Erythroblast (primary cell): ENCODE measurements around the gene ZNF385D.

Source experiments
- GATA1 ChIP-seq: IDR thresholded peaks from 2 replicates; pipeline ENCODE4 v1.6.1; 2011; ENCODE audit warnings: low read depth, mild to moderate bottlenecking, control low read depth, low read length, moderate library complexity
- POLR2A ChIP-seq: IDR thresholded peaks from 2 replicates; pipeline ENCODE4 v1.6.1; 2011; ENCODE audit warnings: mild to moderate bottlenecking, low read length

GRCh38 chr3:21766002-21766401, 15.0 kb upstream of the ZNF385D start:
- TF ChIP-seq POLR2A (no peak), GATA1 (no peak)
